GM18498 (cell line): ENCODE results near the gene TOMM40.
"Not testable (repeated sequence)": the region's sequence is repeated elsewhere in the genome, so short reads cannot be mapped to it uniquely, and the experiment has no call there.

Experiments
- ATAC-seq: cut with Tn5 transposase; IDR thresholded peaks from one replicate; pipeline ENCODE4 v1.9.1; 2021; ENCODE audit warnings: mild to moderate bottlenecking, moderate library complexity; ENCODE audit not compliant: unreplicated experiment

TOMM40 gene

GRCh38 chr19:44891016-44891882 lies at the start of gene TOMM40:
TOMM40 (plus strand) TSS chr19:44891254; CDS start chr19:44891416, 162 bp downstream.
- ATAC-seq = no peak

GRCh38 chr19:44845286-44845611 lies 45.8 kb upstream of the TOMM40 start:
- no peak for ATAC-seq

- no peak for ATAC-seq
Measured at GRCh38 chr19:44845612-44846454, 45.2 kb upstream of the TOMM40 start, which contains the start of gene NECTIN2. NECTIN2 (plus strand) TSS chr19:44846297; CDS start chr19:44846526, 229 bp downstream.

GRCh38 chr19:44846455-44847143 lies 44.5 kb upstream of the TOMM40 start:
- no peak for ATAC-seq

- ATAC-seq = no peak
Measured at GRCh38 chr19:44847144-44848035, 43.7 kb upstream of the TOMM40 start.

- ATAC-seq = no peak
Measured at GRCh38 chr19:44848036-44848811, 42.8 kb upstream of the TOMM40 start.

- ATAC-seq = no peak
Measured at GRCh38 chr19:44848812-44849447, 42.1 kb upstream of the TOMM40 start.

- ATAC-seq = no peak
Measured at GRCh38 chr19:44850641-44851109, 40.4 kb upstream of the TOMM40 start.

GRCh38 chr19:44851427-44851826 lies 39.6 kb upstream of the TOMM40 start:
- no peak for ATAC-seq

GRCh38 chr19:44855606-44856005 lies 35.4 kb upstream of the TOMM40 start:
- no peak for ATAC-seq

- no peak for ATAC-seq
Measured at GRCh38 chr19:44856421-44857083, 34.5 kb upstream of the TOMM40 start.

GRCh38 chr19:44857837-44858236 lies 33.2 kb upstream of the TOMM40 start:
- no peak for ATAC-seq

GRCh38 chr19:44861576-44861975 lies 29.5 kb upstream of the TOMM40 start:
- not testable (repeated sequence) for ATAC-seq

GRCh38 chr19:44863990-44864389 lies 27.1 kb upstream of the TOMM40 start:
- no peak for ATAC-seq

- ATAC-seq = no peak
Measured at GRCh38 chr19:44865196-44865767, 25.8 kb upstream of the TOMM40 start.

- ATAC-seq = no peak
Measured at GRCh38 chr19:44866664-44867063, 24.4 kb upstream of the TOMM40 start.

- ATAC-seq = no peak
Measured at GRCh38 chr19:44867578-44867977, 23.5 kb upstream of the TOMM40 start.
